Fibroblast of skin of back (primary cell): ENCODE measurements around the gene SCGB1C2. TPM values are rescaled to one million over a fixed set of nuclear protein-coding genes. Genes with fewer than 3 reads are reported as not detected.
A peak's percentile ranks its signal among the peaks of the same experiment; 100 is the strongest.
"Not testable (repeated sequence)": the region's sequence is repeated elsewhere in the genome, so short reads cannot be mapped to it uniquely, and the experiment has no call there.

ENCODE experiments used
- DNase-seq: peaks from one replicate; pipeline ENCODE4 v3.0.0-alpha.2; 2013
- polyA plus RNA-seq, 2 experiments: library from polyadenylated mRNA; unstranded; fragments of 120-200 nt; gene quantifications; one replicate each; pipeline ENCODE4 v1.2.1, GENCODE V29; 2013; ENCODE audit not compliant: insufficient read length in 2 of 2

SCGB1C2 gene
- not detected for polyA plus RNA-seq (2013, experiment 1 of 2; ENCODE audit: insufficient read length)
- polyA plus RNA-seq (2013, experiment 2 of 2; ENCODE audit: insufficient read length): not detected

GRCh38 chr17:137166-137807, at the start of gene SCGB1C2:
TSS of gene SCGB1C2 (plus strand) at chr17:137569. CDS start at chr17:137591, 22 bp downstream.
- DNase-seq: not testable (repeated sequence)

GRCh38 chr17:113111-113510, 24.3 kb upstream of the SCGB1C2 start:
- not testable (repeated sequence) for DNase-seq

GRCh38 chr17:118339-118917, 18.9 kb upstream of the SCGB1C2 start:
- peak; percentile 18 for DNase-seq

- not testable (repeated sequence) for DNase-seq
Observed at GRCh38 chr17:133932-134331, 3.4 kb upstream of the SCGB1C2 start.

- not testable (repeated sequence) for DNase-seq
Observed at GRCh38 chr17:134332-134785, 3.0 kb upstream of the SCGB1C2 start.

- not testable (repeated sequence) for DNase-seq
Observed at GRCh38 chr17:135022-135421, 2.3 kb upstream of the SCGB1C2 start.

- DNase-seq: not testable (repeated sequence)
Observed at GRCh38 chr17:135895-136294, 1.5 kb upstream of the SCGB1C2 start.

- not testable (repeated sequence) for DNase-seq
Observed at GRCh38 chr17:136531-136930, 838 bp upstream of the SCGB1C2 start.

GRCh38 chr17:139401-140205, 2.2 kb downstream of the SCGB1C2 start:
- not testable (repeated sequence) for DNase-seq

- DNase-seq: peak; percentile 40
Observed at GRCh38 chr17:142102-142661, 4.8 kb downstream of the SCGB1C2 start.

- DNase-seq: no peak
Observed at GRCh38 chr17:142876-143784, 5.8 kb downstream of the SCGB1C2 start.

- peak; percentile 53 for DNase-seq
Observed at GRCh38 chr17:143785-144281, 6.5 kb downstream of the SCGB1C2 start.

- no peak for DNase-seq
Observed at GRCh38 chr17:144936-145670, 7.7 kb downstream of the SCGB1C2 start.

GRCh38 chr17:145671-146541, 8.5 kb downstream of the SCGB1C2 start:
- no peak for DNase-seq

- DNase-seq: no peak
Observed at GRCh38 chr17:146546-146945, 9.2 kb downstream of the SCGB1C2 start.

- DNase-seq: no peak
Observed at GRCh38 chr17:146983-147761, 9.8 kb downstream of the SCGB1C2 start.

GRCh38 chr17:147796-148740, 10.7 kb downstream of the SCGB1C2 start:
- DNase-seq: no peak

- DNase-seq: no peak
Observed at GRCh38 chr17:148757-149156, 11.4 kb downstream of the SCGB1C2 start.
